Measurements from ENCODE around the gene CALN1.

CALN1 gene

GRCh38 chr7:72170475-72170874 is 241.7 kb downstream of the CALN1 start:
- DNase-seq: no peak

- no peak for DNase-seq
Observed at GRCh38 chr7:72163271-72163670, 248.9 kb downstream of the CALN1 start.

GRCh38 chr7:72161534-72161933 is 250.6 kb downstream of the CALN1 start:
- DNase-seq: no peak

DNA sequence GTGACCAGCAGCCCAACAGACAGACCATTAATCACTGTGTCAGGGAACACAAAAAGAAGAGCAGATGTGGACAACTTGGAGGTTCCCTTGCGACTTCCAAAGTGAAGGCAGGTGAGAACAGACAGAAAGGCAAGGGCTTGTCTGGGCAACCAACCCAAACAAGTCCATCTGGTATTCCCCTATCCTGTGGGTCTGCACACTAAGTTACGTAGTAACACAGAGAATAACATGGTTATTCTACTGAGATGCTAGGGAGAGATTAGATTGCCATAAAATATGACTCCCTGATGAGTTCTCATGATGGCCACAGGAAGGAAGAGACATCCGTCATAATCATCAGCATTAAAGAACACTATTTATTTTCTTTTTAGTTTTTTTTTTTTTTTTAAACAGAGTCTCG is 252.2 kb downstream of the CALN1 start:
- DNase-seq: no peak

DNA sequence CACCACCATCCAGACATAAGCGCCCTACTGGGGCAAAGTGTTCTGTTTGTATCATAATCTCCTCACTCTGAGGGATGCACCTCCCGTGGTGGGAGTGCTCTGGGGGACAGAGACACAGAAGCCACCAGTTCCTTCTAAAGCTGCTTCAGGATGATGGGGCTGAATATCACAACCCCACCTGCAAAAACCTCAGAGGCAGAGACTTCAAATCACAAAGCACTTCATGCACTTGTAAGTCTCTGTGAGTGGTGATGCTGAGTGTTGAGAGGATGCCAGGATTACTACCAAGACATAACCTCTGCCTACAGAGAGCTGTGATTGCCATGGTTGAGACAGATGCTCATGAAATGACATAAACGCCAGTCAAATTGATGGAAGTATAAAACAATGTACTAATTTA is 255.5 kb downstream of the CALN1 start:
- no peak for DNase-seq

DNA sequence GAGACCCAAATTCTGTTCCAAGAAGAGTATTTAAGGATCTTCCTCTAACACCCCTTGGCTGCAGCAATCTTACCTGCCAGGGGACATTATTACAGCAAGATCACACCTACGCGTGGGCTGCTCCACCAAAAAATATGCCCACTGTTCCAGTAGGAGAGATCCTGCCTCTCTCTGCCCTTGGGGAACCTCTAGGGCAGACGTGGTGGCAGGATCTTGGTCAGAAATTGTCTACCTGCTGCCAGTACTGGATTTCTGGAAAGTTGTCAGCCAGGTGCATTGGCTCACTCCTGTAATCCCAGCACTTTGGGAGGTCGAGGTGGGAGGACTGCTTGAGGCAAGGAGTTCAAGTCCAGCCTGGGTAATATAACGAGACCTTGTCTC is 259.0 kb downstream of the CALN1 start:
- DNase-seq: no peak

DNA sequence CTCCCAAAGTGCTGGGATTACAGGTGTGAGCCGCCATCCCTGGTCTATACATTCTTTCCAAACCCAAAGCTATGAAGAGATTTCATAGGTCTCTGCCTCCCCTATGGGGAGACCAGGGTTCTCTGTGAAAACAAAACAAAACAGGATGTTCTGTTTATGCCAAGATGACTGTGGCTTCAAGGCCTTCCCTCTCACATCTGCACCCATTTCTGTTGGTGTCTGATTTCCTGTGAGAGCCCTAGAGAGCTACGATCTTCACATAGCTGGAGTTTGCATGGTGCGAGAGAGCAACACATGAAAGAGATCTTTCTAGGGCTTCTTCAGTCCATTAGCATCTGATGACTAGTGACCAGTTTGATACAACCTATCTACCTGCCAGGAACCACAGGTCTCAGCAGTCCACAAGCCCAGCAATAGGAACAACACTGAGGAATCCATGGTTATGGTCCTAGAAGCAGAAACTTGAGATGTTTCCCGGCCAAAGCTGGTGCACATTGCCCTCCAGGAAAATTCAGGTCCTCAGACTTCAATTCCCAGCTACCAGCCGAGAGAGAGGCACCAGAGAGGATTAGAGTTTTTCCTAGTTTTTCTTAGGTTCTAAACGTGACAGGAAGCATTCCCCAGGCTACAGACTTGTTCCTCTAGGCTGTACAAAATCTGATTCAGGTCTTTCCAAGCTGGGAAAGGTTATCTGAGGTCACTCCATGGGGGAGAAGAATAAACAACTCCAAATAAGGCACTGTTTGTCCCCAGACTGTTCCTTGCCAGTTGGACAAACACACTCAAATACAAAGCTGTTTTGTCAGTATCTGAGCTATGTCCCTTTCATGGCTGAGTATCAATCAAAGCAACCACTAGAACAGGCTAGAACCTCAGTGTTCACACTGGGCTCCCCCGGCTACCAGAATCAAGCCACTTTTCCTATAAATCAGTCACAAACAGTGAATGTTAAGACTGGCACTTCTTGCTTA is 259.7 kb downstream of the CALN1 start:
- DNase-seq: no peak

DNA sequence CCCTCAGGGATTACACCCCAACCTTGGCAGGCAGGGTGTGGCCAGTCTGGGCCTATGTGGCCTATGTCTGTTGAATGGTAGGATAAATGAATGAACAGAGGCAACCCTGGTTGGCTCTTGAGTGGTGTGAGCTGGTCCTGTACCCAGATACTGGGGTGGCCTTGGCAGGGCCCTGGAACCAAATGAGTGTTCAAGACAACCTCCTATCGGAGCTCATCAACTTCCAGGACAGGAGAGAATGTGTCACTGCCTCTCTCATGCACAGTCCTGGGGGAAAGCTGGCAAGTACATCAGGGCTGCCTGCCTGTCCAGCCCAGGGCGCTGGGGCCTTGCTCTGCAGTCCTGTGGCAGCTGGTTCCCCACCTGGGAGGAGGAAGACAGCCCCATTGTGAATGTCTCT is 271.6 kb downstream of the CALN1 start:
- no peak for DNase-seq

- DNase-seq: no peak
Observed at GRCh38 chr7:72127136-72127535, 285.0 kb downstream of the CALN1 start.

- DNase-seq: no peak
Observed at GRCh38 chr7:72123913-72124312, 288.2 kb downstream of the CALN1 start.

DNA sequence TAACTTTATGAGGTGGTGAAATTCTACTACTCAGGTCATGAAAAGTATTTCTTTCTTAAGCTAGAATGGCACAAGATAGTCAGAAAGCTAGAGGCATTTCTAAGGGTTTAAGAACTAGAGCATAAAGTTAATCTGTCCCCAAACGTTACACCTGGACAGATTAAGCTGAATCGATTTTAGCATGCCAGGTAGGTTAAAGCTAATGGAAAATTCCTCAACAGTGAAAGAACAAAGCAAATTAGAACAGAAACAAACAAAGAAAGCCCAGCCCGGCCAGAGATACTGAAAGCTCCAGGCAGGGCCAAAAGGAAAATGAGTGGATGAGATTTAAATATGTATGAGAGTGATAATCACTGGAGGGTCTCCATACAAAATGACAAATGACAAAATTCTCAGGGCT is 293.8 kb downstream of the CALN1 start:
- DNase-seq: no peak

DNA sequence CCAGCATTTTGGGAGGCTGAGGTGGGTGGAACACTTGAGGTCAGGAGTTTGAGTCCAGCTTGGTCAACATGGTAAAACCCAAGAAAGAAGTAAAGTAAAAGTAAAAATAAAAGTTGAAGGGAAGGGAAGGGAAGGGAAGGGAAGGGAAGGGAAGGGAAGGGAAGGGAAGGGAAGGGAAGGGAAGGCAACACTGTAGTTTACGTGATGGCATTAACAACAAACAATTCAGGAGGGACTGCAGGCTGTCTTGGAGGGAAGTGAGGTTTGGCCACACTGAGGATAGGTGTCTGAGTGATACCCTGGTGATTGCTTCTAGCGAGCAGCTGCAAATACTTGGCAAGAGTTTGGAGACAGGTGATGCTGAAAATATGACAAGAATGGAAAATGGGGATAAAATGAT is 298.0 kb downstream of the CALN1 start:
- no peak for DNase-seq

GRCh38 chr7:72112992-72113391 is 299.1 kb downstream of the CALN1 start:
- DNase-seq: no peak

- no peak for DNase-seq
Observed at GRCh38 chr7:72112530-72112929, 299.6 kb downstream of the CALN1 start.

DNA sequence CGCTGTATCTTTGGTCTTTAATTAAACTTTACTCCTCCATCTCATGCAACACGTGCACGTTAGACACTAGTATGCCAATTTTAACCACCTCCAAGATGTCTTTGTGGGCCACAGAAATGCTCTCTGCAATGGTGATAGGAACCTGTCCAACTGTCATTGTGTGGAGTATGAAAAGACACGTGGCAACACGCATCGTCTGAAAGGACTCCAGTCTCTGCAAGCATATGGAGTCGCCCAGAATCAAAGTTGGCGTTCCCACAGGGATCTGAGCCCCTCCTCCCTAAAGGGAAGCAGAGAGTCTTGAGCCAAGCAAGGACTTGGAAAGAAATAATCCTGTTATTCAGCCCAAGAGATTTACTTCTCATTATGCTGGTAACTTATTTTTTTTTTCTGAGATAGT is 301.1 kb downstream of the CALN1 start:
- no peak for DNase-seq

DNA sequence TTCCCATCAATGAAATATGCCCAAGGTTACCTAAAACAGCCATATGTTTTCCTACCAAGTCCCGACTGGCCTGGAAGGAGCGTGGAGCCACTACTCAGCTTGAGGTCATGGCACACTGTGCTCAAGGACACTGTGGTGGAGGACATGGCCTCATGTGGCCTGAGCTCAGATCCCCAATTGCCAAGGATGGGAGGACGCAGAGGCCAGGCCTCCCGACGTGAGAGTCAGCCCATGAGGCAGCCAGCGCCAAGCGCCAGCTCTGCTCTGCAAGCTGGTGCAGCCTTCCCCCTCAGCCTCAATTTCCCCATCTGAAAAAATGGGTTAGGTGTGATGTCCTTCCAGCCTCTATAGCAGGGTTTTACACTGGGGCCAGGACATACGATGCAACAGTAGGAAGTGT is 302.6 kb downstream of the CALN1 start:
- DNase-seq: no peak

DNA sequence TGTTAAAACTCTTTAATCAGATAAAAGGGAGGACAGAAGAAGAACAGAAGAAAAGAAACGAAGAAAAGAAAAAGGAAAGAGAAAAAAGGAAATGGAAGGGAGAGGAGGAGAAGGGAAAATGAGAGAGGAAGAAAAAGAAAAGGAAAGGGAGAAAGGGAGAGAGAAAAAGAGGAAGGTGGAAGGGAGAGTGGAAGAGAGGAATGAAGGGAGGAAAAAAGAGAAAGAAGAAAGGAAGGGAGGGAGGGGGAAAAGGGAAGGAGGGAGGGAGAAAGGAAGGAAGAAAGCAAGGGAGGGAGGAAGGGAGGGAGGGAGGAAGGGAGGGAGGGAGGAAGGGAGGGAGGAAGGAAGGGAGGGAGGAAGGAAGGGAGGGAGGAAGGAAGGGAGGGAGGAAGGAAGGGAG is 305.7 kb downstream of the CALN1 start:
- no peak for DNase-seq

DNA sequence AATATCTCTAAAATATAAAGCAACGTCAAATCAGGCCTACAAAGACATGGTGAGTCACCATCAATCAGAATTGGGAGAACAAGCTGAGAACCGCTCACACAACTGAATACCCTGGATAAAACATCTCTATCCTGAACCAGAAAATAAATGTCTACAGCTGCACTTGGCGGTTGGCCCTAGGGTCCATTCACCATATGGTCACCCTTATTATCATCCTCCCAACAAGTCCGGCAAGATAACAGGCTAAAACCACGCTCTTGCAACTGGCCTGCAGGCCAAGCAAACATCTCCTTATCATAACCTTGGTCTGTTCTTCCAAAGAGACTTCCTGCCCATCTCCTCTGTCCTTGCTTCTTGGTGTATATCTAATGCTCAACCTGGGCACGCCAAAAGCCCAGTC is 310.7 kb downstream of the CALN1 start:
- no peak for DNase-seq

- no peak for DNase-seq
Observed at GRCh38 chr7:72099784-72100183, 312.4 kb downstream of the CALN1 start.

DNA sequence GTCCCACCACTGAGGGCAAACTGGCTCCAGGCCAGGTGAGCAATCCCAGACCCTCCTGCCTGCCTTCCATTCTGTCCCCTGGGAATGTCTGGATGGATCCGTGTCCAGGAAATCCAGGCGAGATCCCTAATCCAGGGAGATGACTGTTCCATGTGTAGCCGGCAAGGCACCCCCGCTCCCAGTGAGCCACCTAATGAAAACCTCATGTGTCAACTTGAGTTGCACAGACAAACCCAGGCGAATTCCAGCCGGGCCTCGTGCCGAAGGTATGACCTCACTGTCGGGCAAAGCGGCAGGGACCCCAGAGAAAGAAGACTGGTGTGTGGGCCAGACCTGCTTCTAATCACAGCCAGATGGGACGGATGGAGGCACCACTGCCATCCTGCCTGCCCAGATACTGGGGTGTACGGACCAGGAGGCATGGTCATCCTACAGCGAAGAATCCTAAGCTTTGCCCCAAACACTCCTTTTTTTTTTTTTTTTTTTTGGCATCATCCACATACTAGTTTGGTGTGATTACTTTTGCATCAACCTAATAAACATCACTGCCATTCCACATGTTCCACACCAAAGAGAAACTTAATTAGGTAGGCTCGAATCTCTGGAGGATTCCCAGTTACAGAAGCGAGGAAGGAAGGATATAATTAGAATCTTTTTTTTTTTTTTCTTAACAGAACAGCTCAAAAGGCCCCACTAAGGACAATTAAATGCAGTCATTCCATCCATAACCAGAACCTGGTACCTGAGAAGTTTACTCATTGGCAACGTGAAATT is 313.1 kb downstream of the CALN1 start:
- DNase-seq: no peak

GRCh38 chr7:72097226-72097625 is 314.9 kb downstream of the CALN1 start:
- DNase-seq: no peak

DNA sequence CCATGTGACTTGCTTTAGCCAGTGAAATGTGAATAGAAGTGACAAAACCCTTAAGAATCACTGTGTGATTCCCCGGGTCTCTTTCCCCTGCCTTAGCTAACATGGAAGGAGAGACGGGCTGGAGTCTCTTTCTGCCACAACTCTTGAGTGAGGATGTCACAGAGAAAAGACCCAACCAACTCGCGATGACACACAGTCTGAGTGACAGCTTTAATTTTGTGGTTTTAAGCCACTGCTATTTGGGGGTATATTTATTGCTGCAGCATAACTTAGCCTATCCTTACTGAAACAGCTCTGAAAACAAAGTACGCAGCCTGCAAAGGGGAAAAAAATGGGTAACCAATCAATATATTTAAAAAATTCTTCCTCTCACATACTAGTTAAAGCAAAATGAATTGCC is 319.4 kb downstream of the CALN1 start:
- no peak for DNase-seq

GRCh38 chr7:72087926-72088325 is 324.2 kb downstream of the CALN1 start:
- DNase-seq: no peak

GRCh38 chr7:72080865-72081510 is 331.1 kb downstream of the CALN1 start:
- DNase-seq: peak; percentile 89 to 94
